KBM-7 (cell line): ENCODE results near the gene OSCP1.

ENCODE experiments used
- DNase-seq: peaks from one replicate; pipeline ENCODE4 v3.0.0-alpha.2; 2015
- in situ Hi-C: fragments of 300-500 bp; cut with MboI; formaldehyde crosslinking; loops from 2 replicates; pipeline ENCODE4 v1.14.3; 2020; ENCODE audit warnings: low sequenced_read_pairs, low pct_unique_long_range_greater_than_20kb, mixed read lengths

Gene OSCP1

GRCh38 chr1:36389261-36389660 lies 61.0 kb downstream of the OSCP1 start:
- DNase-seq: no peak
- in situ Hi-C loops: no loop called here

- DNase-seq: no peak
- in situ Hi-C loops: no loop called here
Observed at GRCh38 chr1:36387141-36387949, 62.9 kb downstream of the OSCP1 start.

GRCh38 chr1:36386265-36387140 lies 63.7 kb downstream of the OSCP1 start:
- peak; percentile 96 for DNase-seq
- in situ Hi-C loops: no loop called here

GRCh38 chr1:36385410-36386264 lies 64.6 kb downstream of the OSCP1 start, which contains the start of gene STK40:
STK40 (minus strand) TSS chr1:36385924; CDS start chr1:36361332, 24,592 bp downstream.
- DNase-seq: peak; percentile 97
- in situ Hi-C loops: no loop called here

- DNase-seq: peak; percentile 78
Observed at GRCh38 chr1:36384542-36385409, 65.5 kb downstream of the OSCP1 start.

GRCh38 chr1:36383240-36383639 lies 67.0 kb downstream of the OSCP1 start:
- in situ Hi-C loops: no loop called here
- DNase-seq: no peak

More at GRCh38 chr1:36384542-36385409, 65.5 kb downstream of the OSCP1 start:
- in situ Hi-C loops: no loop called here

GRCh38 chr1:36382669-36383068 lies 67.6 kb downstream of the OSCP1 start:
- in situ Hi-C loops: no loop called here
- DNase-seq: no peak

GRCh38 chr1:36382231-36382630 lies 68.0 kb downstream of the OSCP1 start:
- in situ Hi-C loops: no loop called here
- DNase-seq: no peak

- DNase-seq: no peak
- in situ Hi-C loops: no loop called here
Observed at GRCh38 chr1:36381405-36381804, 68.8 kb downstream of the OSCP1 start.

- in situ Hi-C loops: no loop called here
- DNase-seq: no peak
Observed at GRCh38 chr1:36380782-36381181, 69.5 kb downstream of the OSCP1 start.

GRCh38 chr1:36380143-36380619 lies 70.1 kb downstream of the OSCP1 start:
- no peak for DNase-seq
- in situ Hi-C loops: no loop called here

GRCh38 chr1:36377791-36378492 lies 72.3 kb downstream of the OSCP1 start:
- no peak for DNase-seq

GRCh38 chr1:36372617-36373016 lies 77.6 kb downstream of the OSCP1 start:
- no peak for DNase-seq
- in situ Hi-C loops: no loop called here

More at GRCh38 chr1:36377791-36378492, 72.3 kb downstream of the OSCP1 start:
- in situ Hi-C loops: no loop called here

- DNase-seq: peak; percentile 80
Observed at GRCh38 chr1:36369061-36369861, 81.0 kb downstream of the OSCP1 start.

More at GRCh38 chr1:36369061-36369861, 81.0 kb downstream of the OSCP1 start:
- in situ Hi-C loops: no loop called here
